Ascending aorta (tissue), 2 donors: ENCODE measurements around the gene PPP6R1. TPM values are rescaled to one million over a fixed set of nuclear protein-coding genes. Genes with fewer than 3 reads are reported as not detected.
A peak's percentile ranks its signal among the peaks of the same experiment; 100 is the strongest.

Experiments
- DNase-seq, 2 donors: peaks; one replicate each; pipeline ENCODE4 v3.0.0-alpha.2; 2019; ENCODE audit warnings: low spot score in 2 of 2
- H3K27ac ChIP-seq, 2 donors: fragments of 200-600 bp; sonication (generic); one replicate each; pipeline ENCODE4 v1.5.1; 2016 to 2017; ENCODE audit warnings: mild to moderate bottlenecking in 1 of 2
- H3K27me3 ChIP-seq: fragments of 200-600 bp; sonication (generic); one replicate; pipeline ENCODE4 v1.5.1; 2017
- H3K36me3 ChIP-seq, 2 donors: fragments of 200-600 bp; sonication (generic); one replicate each; pipeline ENCODE4 v1.5.1; 2016
- H3K4me1 ChIP-seq, 2 donors: fragments of 200-600 bp; sonication (generic); one replicate each; pipeline ENCODE4 v1.5.1; 2016 to 2017; ENCODE audit warnings: mild to moderate bottlenecking in 1 of 2
- H3K4me3 ChIP-seq, 2 donors: fragments of 200-600 bp; sonication (generic); one replicate each; pipeline ENCODE4 v1.5.1; 2016 to 2017; ENCODE audit warnings: mild to moderate bottlenecking in 1 of 2
- H3K9me3 ChIP-seq, 2 donors: fragments of 200-600 bp; sonication (generic); one replicate each; pipeline ENCODE4 v1.5.1; 2016
- intact Hi-C: fragments of 100-400 bp; cut with DNase I; formaldehyde crosslinking; loops from one replicate; pipeline ENCODE4 v1.15.1; 2023
- total RNA-seq: library from RNA; depleted of rRNA; stranded (reverse); fragments of >200 nt; gene quantifications from one replicate; pipeline ENCODE4 v1.1.0, GENCODE V29; 2016
- TF ChIP-seq, protein P1 (sequence below), 3 experiments: fragments of 200-600 bp in 2 of 3; fragments of 450-650 bp in 1 of 3; sonication (generic) in 2 of 3; IDR thresholded peaks; one replicate each; pipeline ENCODE4 v1.5.1; 2016 to 2019; ENCODE audit warnings: antibody characterized with exemption in 3 of 3, mild to moderate bottlenecking in 1 of 3, moderate library complexity in 1 of 3

PPP6R1 gene, protein sequence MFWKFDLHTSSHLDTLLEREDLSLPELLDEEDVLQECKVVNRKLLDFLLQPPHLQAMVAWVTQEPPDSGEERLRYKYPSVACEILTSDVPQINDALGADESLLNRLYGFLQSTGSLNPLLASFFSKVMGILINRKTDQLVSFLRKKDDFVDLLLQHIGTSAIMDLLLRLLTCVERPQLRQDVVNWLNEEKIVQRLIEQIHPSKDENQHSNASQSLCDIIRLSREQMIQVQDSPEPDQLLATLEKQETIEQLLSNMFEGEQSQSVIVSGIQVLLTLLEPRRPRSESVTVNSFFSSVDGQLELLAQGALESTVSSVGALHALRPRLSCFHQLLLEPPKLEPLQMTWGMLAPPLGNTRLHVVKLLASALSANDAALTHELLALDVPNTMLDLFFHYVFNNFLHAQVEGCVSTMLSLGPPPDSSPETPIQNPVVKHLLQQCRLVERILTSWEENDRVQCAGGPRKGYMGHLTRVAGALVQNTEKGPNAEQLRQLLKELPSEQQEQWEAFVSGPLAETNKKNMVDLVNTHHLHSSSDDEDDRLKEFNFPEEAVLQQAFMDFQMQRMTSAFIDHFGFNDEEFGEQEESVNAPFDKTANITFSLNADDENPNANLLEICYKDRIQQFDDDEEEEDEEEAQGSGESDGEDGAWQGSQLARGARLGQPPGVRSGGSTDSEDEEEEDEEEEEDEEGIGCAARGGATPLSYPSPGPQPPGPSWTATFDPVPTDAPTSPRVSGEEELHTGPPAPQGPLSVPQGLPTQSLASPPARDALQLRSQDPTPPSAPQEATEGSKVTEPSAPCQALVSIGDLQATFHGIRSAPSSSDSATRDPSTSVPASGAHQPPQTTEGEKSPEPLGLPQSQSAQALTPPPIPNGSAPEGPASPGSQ
- 68.3 TPM for total RNA-seq

DNA sequence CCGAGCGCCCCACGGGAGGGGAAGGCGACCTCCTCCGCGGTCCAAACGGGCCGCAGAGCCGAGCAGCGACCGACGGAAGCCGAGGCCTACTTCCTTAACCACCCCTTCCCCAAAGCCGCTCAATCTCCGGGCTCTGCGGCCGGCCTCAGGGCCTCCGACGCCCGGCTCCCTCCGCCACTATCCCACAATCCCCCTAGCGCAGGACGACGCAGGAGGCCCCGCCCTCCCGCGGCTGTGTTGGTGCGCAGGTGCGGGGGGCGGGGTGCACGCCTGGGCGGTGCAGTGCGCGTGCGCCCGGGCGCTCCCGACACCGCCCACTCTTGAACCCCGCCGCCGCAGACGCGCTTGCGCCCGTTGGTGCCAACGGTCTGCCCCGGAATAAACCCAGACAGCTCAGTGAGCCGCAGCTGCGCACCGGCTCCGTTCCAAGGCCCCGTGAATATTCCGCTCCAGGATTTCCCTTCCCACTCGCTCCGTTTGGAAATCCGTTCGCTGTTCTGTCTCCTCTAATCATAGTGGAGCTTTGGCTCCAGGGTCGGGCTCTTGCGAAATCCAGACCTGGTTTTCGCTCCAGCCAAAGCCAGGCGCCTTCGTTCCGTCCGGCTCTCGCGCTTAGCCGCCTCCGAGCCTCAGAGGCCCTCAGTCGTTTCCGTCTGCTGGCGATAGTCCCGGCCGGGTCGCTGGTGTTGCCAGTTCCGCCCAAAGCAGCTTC, at the start of gene PPP6R1:
Gene PPP6R1 (minus strand): TSS at position 190 of the 712 bp plus-strand sequence. CDS start 11,914 bp downstream, outside the sequence.
- Histone ChIP-seq H3K4me3 (peak within 1 kb of the TSS; percentile 85 to 87), H3K36me3 (no peaks in the 10 kb centered on the region), H3K9me3 (no peaks in the 10 kb centered on the region), H3K27me3 (no peaks in the 10 kb centered on the region), H3K27ac (peak within 1 kb of the TSS; percentile 84 to 88), H3K4me1 (peaks cover 8 to 24% of the 10 kb centered on the region in 2 donors)
- TF ChIP-seq, protein P1, sequence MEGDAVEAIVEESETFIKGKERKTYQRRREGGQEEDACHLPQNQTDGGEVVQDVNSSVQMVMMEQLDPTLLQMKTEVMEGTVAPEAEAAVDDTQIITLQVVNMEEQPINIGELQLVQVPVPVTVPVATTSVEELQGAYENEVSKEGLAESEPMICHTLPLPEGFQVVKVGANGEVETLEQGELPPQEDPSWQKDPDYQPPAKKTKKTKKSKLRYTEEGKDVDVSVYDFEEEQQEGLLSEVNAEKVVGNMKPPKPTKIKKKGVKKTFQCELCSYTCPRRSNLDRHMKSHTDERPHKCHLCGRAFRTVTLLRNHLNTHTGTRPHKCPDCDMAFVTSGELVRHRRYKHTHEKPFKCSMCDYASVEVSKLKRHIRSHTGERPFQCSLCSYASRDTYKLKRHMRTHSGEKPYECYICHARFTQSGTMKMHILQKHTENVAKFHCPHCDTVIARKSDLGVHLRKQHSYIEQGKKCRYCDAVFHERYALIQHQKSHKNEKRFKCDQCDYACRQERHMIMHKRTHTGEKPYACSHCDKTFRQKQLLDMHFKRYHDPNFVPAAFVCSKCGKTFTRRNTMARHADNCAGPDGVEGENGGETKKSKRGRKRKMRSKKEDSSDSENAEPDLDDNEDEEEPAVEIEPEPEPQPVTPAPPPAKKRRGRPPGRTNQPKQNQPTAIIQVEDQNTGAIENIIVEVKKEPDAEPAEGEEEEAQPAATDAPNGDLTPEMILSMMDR (IDR thresholded peaks at IDR 0.05): peak in 1 of 3 experiments; percentile 15
- peak; percentile 92 to 99 for DNase-seq
- intact Hi-C loops: loop anchor here (1.0 to 10.0 kb wide), 6 partner anchors 21 to 794 kb away; partner anchors contain the start of genes HSPBP1, KMT5C, LENG9 and PPP1R12C

DNA sequence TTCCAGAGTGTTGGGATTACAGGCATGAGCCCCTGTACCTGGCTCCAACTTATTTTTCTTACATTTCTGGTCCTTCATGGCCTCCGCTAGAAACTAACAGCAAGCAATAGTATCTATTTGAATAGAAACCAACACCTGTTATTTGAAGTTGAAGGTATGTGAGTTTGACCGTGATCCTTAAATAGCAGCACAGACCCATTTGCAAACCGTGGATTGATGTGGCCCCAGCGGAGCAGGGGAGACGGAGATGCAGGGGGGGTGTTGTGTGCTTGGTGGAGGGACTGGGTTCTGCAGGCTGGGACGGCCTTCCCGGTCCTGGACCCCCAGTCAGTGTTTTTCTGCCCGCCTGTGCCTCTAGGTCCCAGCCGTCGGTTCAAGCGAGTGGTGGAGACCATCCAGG, 49.5 kb upstream of the PPP6R1 start:
- intact Hi-C loops: no loop called here
- peaks cover 21 to 36% of the 10 kb centered on the region in 2 donors for H3K36me3 ChIP-seq
- TF ChIP-seq, protein P1 (IDR thresholded peaks at IDR 0.05): no peak
- H3K4me1 ChIP-seq: no peaks in the 10 kb centered on the region
- H3K9me3 ChIP-seq: no peaks in the 10 kb centered on the region
- no peaks in the 10 kb centered on the region for H3K27me3 ChIP-seq
- H3K4me3 ChIP-seq: no peak overlapping the region
- no peak for DNase-seq
- no peak overlapping the region for H3K27ac ChIP-seq

DNA sequence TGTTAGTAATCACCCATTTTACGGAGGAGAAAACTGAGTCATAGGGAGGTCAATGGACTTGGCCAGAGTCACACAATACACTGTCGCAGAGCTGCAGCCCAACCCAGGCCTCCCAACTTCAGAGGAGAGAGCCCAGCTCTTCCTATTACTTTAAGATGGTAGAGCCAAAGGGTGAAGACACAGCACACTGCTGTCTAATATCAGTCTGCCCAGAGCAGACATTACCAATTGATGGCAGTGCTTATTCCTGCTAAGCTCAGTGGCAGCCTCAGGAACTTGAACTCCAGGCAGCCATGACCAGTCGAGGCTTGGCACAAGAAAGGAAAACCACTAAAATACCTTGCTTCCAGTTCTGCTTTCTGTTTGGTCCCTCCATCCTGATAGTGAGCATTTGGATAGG, 47.9 kb upstream of the PPP6R1 start:
- Histone ChIP-seq H3K36me3 (peaks cover 24 to 36% of the 10 kb centered on the region in 2 donors), H3K4me3 (no peak overlapping the region), H3K27me3 (no peaks in the 10 kb centered on the region), H3K4me1 (peaks cover 0 to 4% of the 10 kb centered on the region in 2 donors), H3K27ac (no peak overlapping the region), H3K9me3 (no peaks in the 10 kb centered on the region)
- intact Hi-C loops: no loop called here
- TF ChIP-seq, protein P1 (IDR thresholded peaks at IDR 0.05): no peak
- no peak for DNase-seq

GRCh38 chr19:55305983-55306562, 47.3 kb upstream of the PPP6R1 start:
- Histone ChIP-seq H3K36me3 (peaks cover 24 to 36% of the 10 kb centered on the region in 2 donors), H3K27ac (no peak overlapping the region), H3K4me1 (peaks cover 0 to 7% of the 10 kb centered on the region in 2 donors), H3K4me3 (no peak overlapping the region), H3K27me3 (no peaks in the 10 kb centered on the region), H3K9me3 (no peaks in the 10 kb centered on the region)
- intact Hi-C loops: no loop called here
- DNase-seq: no peak
- TF ChIP-seq, protein P1 (IDR thresholded peaks at IDR 0.05): no peak

DNA sequence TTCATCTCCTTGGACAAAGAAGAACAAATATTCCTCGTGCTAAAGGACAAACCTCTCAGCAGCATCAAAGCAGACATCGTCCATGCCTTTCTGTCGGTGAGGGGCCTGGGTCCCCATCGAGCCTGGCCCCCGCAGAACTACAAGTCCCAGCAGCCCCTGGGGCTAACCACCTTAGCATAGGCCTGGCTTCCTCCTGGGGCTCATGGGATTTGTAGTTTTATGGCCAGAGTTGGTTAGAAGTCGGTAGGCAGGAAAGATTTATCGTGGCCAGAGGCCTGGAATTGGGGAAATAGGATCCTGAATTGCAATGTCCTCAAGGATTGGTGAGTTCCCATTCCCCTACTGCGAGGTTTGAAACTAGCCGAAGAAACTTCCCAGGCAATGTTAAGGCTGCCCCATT, 46.7 kb upstream of the PPP6R1 start:
- H3K27ac ChIP-seq: no peak overlapping the region
- intact Hi-C loops: no loop called here
- no peak for DNase-seq
- no peaks in the 10 kb centered on the region for H3K27me3 ChIP-seq
- peaks cover 0 to 7% of the 10 kb centered on the region in 2 donors for H3K4me1 ChIP-seq
- no peak overlapping the region for H3K4me3 ChIP-seq
- TF ChIP-seq, protein P1 (IDR thresholded peaks at IDR 0.05): no peak
- peaks cover 24 to 36% of the 10 kb centered on the region in 2 donors for H3K36me3 ChIP-seq
- no peaks in the 10 kb centered on the region for H3K9me3 ChIP-seq
